ENCODE data around the gene SDK1. TPM values are rescaled to one million over a fixed set of nuclear protein-coding genes. Genes with fewer than 3 reads are reported as not detected.

Gene SDK1
- total and polyA plus RNA-seq, 2 of the 8 experiments (the other 6 are each of a cell fraction or from before 2014, with no cell fraction given), result 3.3 to 7.2 TPM

DNA sequence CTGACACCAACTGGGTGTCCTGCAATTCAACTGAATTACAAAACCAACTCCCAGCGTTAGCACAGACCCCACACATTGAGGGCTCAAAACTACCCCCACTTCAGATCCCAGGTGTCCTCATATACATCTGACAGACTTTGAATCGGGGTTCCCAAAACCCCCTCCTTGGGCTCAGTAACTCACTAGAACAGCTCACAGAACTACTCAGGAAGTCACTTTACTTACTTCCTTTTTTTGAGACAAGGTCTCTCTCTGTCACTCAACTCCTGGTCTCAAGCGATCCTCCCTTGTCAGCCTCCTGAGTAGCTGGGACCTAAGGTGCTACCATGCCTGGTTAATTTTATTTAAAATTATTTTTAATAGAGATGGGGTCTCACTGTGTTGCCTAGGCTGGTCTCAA lies 456.0 kb downstream of the SDK1 start (continued):
- no peak for TF ChIP-seq SIN3A (conservative IDR thresholded peaks at IDR 0.05 in 1 of 2, IDR thresholded peaks at IDR 0.05 in 1 of 2; ENCODE audit: low read depth in 1 of 2, low read length in 2 of 2)
- no peak for TF ChIP-seq CBX5 (IDR thresholded peaks at IDR 0.05; ENCODE audit: low read depth, low read length)
- TF ChIP-seq POU5F1 (IDR thresholded peaks at IDR 0.05; ENCODE audit: low read depth, low read length), result no peak
- TF ChIP-seq SP4 (IDR thresholded peaks at IDR 0.05; ENCODE audit: low read length), result no peak
- TF ChIP-seq CHD1 (IDR thresholded peaks at IDR 0.05; ENCODE audit: low read depth, low read length), result no peak
